ENCODE measurements around the gene SNX27.
"Not testable (repeated sequence)": the region's sequence is repeated elsewhere in the genome, so short reads cannot be mapped to it uniquely, and the experiment has no call there.

Gene SNX27

GRCh38 chr1:151606384-151606783 is 5.5 kb upstream of the SNX27 start:
- DNase-seq = no peak

DNA sequence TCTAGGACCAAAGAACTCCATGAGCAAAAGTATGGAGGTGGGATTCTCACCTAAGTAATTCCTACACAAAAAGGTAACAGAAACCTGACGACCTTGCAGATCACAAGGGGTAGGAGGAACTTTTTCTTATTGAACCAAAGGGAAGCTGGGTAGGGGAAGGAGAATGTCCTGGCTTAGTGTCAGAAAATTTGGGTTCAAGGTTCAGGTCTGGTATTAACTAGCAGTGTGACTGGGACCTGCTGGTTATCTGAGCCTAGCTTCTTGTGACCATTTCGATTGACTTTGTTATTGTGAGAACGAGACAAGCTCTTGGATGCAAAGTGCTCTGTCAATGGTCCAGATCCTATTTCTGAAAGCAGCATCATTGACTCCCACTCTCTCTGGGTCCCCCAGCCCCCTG is 5.0 kb upstream of the SNX27 start:
- no peak for DNase-seq

GRCh38 chr1:151610142-151610541 is 1.7 kb upstream of the SNX27 start:
- no peak for DNase-seq

DNA sequence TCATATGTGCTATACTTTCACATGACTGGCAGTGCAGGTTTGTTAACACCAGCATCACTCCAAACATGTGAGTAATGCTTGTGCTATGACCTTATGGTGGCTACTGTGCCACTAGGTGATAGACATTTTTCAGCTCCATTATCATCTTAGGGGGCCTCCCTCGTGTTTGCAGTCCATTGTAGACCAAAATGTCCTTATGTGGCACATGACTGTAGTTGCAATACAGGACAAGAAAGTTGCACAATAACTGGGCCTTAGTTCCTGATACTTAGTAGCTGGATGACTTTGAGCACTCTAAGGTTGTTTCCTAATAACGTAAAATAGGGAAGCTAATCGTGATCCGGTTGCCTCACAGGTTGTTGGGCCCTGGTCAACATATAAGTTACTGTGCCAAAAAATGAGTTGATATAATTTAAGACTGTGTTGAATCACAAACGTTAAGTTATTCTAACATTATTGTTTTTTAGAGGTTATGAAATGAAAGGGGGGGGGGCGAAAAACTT is 511 bp upstream of the SNX27 start:
- no peak for DNase-seq

- DNase-seq = no peak
Measured at GRCh38 chr1:151612501-151613281, 841 bp downstream of the SNX27 start.

DNA sequence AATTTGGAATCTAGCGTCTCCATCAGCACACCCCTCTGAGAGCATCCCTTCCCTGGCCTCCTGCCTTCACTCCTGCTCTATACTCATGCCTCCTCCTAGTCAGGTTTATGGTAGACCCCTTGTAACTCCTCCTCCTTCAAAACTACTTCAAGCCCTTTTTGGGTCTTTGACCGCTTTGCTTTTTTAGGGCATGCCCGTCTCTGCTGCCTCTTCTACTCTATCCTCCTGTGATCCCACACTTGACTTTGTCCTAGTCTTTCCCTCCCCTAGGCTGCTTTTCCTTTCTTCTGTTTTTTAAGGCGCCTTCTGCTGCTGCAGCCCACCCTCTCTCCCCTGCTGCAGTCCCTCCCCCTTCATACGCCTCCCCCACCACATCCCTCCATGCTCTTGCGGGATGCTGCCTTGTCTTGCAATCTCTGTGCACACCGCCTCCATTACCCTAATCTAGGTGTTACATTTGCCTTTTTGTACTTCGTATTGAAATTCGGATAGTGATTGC is 1.5 kb downstream of the SNX27 start:
- DNase-seq = no peak

DNA sequence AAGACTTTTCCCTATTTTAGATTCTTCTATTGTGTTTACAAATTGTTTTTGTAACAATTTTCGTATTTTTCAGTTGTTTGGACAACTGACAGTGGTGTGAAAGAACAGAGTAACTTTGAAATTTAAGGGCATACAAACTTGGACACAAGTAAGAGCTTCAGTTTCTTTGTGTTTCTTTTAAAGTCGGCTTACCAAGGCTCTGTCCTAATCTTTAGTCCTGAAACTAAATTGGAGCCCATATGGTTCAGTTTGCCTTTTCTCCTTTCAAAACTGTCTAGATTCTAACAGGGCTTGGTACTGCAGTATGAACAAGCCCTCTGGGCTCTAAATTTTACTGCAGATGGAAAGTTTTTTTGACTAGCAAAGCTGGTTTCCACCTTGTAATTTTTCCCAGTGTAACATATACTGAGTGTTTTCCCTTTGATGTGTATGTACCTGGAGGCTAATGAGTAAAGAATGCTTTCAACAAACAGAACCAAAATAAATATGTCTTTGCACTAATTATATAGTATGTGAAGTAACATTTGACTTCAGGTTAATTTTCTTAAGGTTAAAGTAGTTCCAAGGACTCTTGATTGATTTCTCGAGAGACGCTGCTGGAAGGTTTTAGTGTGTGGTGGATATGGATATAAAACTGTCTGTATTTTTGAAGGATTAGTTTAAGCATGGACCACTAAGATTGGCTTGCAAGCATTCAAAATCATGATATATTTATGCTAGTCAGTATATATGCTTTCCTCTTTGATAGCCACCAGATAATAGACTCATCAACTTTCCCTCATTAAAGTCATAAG is 4.1 kb downstream of the SNX27 start:
- no peak for DNase-seq

DNA sequence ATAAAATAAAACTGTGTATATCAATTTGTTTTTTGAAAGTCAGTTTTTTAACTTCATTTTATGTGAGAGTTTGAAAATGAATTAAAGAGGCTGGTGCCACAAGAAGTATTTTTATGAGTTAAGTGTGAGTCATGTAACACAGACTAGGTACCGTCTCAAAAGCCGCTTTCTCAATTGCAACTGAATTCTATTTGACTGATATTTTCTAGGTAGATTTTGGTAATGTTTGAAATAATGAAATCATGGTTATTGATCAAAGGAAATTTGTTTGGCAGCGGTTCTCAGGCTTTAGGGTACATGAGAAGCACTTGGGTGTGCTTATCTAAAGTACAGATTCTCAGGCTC is 4.6 kb downstream of the SNX27 start:
- no peak for DNase-seq

GRCh38 chr1:151618003-151618402 is 6.2 kb downstream of the SNX27 start:
- no peak for DNase-seq

GRCh38 chr1:151618470-151618869 is 6.6 kb downstream of the SNX27 start:
- no peak for DNase-seq

GRCh38 chr1:151618996-151619395 is 7.1 kb downstream of the SNX27 start:
- not testable (repeated sequence) for DNase-seq

- no peak for DNase-seq
Measured at GRCh38 chr1:151619489-151620093, 7.7 kb downstream of the SNX27 start.

GRCh38 chr1:151620286-151620685 is 8.4 kb downstream of the SNX27 start:
- no peak for DNase-seq

DNA sequence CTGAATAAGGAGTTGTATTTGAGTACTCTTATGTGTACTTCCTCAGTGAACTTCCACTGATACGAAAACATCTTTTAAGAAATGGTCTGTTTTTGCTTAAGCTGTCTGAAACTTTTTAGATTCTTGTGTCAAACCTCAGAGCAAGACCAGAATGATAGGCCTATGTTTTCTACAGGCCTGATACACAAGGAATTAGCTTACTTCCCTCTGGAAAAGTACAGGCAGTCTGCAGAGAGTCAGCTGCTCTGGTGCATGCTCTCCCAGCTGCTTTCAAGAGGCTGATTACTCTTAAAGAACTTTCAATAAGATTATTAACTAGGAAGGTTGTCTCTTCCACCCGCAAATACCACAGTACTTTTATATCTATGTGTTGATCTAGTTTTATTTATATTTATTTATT is 9.5 kb downstream of the SNX27 start:
- no peak for DNase-seq

DNA sequence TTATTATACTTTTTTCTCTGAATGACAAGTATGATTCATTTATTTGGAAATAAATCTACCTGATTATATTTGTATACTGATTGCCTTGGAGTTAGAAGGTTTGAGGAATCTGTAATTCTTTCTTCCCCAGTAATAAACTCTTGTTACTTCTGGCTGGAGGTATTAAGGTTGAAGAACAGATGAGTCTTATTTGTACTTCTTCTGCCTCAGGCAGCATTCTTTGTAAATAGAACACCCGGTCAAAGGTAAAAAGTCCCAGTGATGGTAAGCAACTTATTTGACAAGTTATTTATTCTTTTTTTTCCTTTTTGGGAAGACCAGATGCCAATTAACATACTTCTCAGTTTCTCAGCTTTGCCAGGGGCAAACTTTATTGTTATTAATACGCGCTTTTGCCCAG is 12.9 kb downstream of the SNX27 start:
- DNase-seq = no peak

DNA sequence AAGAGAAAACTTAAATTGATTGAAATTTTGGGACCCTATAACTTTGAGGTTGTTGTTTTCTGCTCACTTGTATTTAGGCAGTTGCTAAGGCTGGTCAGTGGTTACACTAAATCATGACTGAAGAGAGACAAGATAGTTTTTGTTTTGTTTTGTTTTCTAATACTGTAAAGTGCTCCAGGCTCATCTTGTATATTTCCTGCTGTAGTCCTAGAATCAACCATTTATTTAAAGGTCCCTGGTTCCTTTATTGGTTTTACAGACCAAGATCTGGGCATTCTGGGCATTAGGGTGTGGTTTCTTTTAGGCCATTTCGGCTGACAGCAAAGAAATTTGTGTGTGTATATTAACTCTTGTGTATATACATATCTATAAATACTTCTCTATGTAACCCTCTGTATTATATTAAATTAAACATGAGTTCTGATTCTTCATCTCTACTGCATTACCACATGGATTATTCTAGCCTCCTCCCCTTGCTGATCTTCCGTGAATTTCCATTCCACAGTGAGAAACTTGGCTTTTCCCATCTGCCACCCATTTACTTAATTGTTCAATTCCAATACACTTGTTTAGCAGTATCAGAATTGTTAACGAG is 15.0 kb downstream of the SNX27 start:
- DNase-seq = no peak

DNA sequence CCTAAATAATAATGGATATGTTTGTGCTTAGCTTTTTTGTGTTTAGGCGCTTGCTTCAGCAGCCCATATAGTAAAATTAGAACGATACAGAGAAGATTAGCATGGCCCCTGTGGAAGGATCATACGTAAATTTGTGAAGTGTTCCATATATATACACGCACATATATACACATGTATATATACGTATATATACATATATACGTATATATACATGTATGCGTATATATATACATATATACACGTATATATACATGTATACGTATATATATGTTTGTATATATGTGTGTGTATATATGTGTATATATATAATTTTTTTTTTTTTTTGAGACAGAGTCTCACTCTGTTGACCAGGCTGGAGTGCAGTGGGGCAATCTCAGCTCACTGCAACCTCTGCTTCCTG is 17.4 kb downstream of the SNX27 start:
- no peak for DNase-seq

GRCh38 chr1:151635479-151636072 is 23.7 kb downstream of the SNX27 start:
- DNase-seq = no peak

- no peak for DNase-seq
Measured at GRCh38 chr1:151638074-151638775, 26.4 kb downstream of the SNX27 start.

- no peak for DNase-seq
Measured at GRCh38 chr1:151638812-151639211, 27.0 kb downstream of the SNX27 start.

DNA sequence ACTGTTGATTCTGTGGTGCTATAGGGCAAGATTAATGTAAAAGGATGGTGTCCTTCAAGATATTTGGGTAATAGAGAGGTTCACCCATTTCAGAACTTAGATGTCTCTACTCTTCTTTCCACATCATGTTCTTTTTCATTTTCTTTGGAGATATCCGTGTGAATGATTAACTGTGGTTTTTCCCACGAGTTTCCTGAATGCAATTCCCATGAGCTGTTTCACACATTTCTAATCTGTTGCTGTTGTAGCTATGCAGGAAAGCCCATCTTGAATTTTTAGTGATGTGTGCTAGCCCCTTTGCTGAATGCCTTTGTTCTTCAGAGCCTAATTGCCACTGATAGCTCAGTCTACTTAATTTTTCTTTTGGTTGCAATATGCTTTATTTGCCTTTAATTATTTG is 27.6 kb downstream of the SNX27 start:
- DNase-seq = no peak

DNA sequence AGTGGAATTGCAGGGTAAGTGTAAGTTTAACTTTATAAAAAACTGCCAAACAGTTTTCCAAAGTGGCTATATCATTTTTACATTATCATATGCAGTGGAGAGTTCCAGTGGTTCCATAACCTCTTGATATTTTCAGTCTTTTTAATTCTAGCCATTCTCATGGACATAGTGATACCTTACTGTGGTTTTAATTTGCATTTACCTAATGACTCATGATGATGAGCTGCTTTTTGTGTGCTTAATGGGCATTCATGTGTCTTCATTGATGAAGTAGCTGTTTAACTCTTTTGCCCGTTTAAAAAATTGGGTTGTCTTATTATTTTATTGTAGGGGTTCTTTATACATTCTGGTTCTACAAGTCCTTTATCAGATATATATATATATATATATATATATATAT is 29.4 kb downstream of the SNX27 start:
- DNase-seq = no peak

All from NCI-H1930 (cell line).